HG02763 (cell line): ENCODE data around the gene FXYD1.
"Not testable (repeated sequence)": the region's sequence is repeated elsewhere in the genome, so short reads cannot be mapped to it uniquely, and the experiment has no call there.

Source experiments
- ATAC-seq: cut with Tn5 transposase; IDR thresholded peaks from one replicate; pipeline ENCODE4 v1.9.1; 2021; ENCODE audit warnings: mild to moderate bottlenecking, moderate library complexity; ENCODE audit not compliant: unreplicated experiment

Gene FXYD1

GRCh38 chr19:35138305-35138892 lies at the start of gene FXYD1:
Gene FXYD1, plus strand, starts transcription at chr19:35138824. Its CDS starts 1,256 bp downstream, at chr19:35140080.
- ATAC-seq, result no peak

GRCh38 chr19:35089554-35089953 lies 49.1 kb upstream of the FXYD1 start:
- no peak for ATAC-seq

GRCh38 chr19:35090160-35090505 lies 48.5 kb upstream of the FXYD1 start:
- no peak for ATAC-seq

GRCh38 chr19:35090506-35091214 lies 48.0 kb upstream of the FXYD1 start:
- ATAC-seq, result no peak

GRCh38 chr19:35093430-35093829 lies 45.2 kb upstream of the FXYD1 start:
- no peak for ATAC-seq

- ATAC-seq, result no peak
Observed at GRCh38 chr19:35093941-35094647, 44.5 kb upstream of the FXYD1 start.

GRCh38 chr19:35094656-35095055 lies 44.0 kb upstream of the FXYD1 start:
- ATAC-seq, result no peak

- no peak for ATAC-seq
Observed at GRCh38 chr19:35095667-35096368, 42.8 kb upstream of the FXYD1 start.

GRCh38 chr19:35098413-35099049 lies 40.1 kb upstream of the FXYD1 start:
- no peak for ATAC-seq

GRCh38 chr19:35099155-35099896 lies 39.3 kb upstream of the FXYD1 start:
- ATAC-seq, result no peak

GRCh38 chr19:35099897-35100275 lies 38.7 kb upstream of the FXYD1 start:
- no peak for ATAC-seq

GRCh38 chr19:35100588-35101533 lies 37.8 kb upstream of the FXYD1 start:
- no peak for ATAC-seq

GRCh38 chr19:35101949-35102348 lies 36.7 kb upstream of the FXYD1 start:
- not testable (repeated sequence) for ATAC-seq

- not testable (repeated sequence) for ATAC-seq
Observed at GRCh38 chr19:35103614-35104013, 35.0 kb upstream of the FXYD1 start.

- no peak for ATAC-seq
Observed at GRCh38 chr19:35104361-35104760, 34.3 kb upstream of the FXYD1 start.

- no peak for ATAC-seq
Observed at GRCh38 chr19:35105047-35105410, 33.6 kb upstream of the FXYD1 start.

GRCh38 chr19:35105411-35106290 lies 33.0 kb upstream of the FXYD1 start:
- no peak for ATAC-seq

GRCh38 chr19:35106291-35106583 lies 32.4 kb upstream of the FXYD1 start:
- no peak for ATAC-seq
